Activated CD8-positive, alpha-beta memory T cell treated with anti-CD3 and anti-CD28 coated beads, Interleukin-2, amount 50 U/mL, for 24 hours (primary cell): Measurements from ENCODE around the gene TM4SF1.
"Not testable (repeated sequence)": the region's sequence is repeated elsewhere in the genome, so short reads cannot be mapped to it uniquely, and the experiment has no call there.

Source experiments
- DNase-seq: peaks from one replicate; pipeline ENCODE4 v3.0.0-alpha.2; 2020; ENCODE audit errors: extremely low read depth

Gene TM4SF1

GRCh38 chr3:149343951-149344350 is 33.5 kb downstream of the TM4SF1 start:
- no peak for DNase-seq

- no peak for DNase-seq
Measured at GRCh38 chr3:149342413-149343380, 34.8 kb downstream of the TM4SF1 start.

- no peak for DNase-seq
Measured at GRCh38 chr3:149340310-149340933, 37.0 kb downstream of the TM4SF1 start.

GRCh38 chr3:149339931-149340309 is 37.5 kb downstream of the TM4SF1 start:
- no peak for DNase-seq

- not testable (repeated sequence) for DNase-seq
Measured at GRCh38 chr3:149337486-149337885, 40.0 kb downstream of the TM4SF1 start.

GRCh38 chr3:149336925-149337324 is 40.5 kb downstream of the TM4SF1 start:
- no peak for DNase-seq

GRCh38 chr3:149333176-149333859 is 44.1 kb downstream of the TM4SF1 start, which contains the start of gene TM4SF18:
TM4SF18 (minus strand) TSS chr3:149333636; CDS start chr3:149333382, 254 bp downstream.
- no peak for DNase-seq

- no peak for DNase-seq
Measured at GRCh38 chr3:149332771-149333170, 44.7 kb downstream of the TM4SF1 start.

GRCh38 chr3:149332227-149332765 is 45.2 kb downstream of the TM4SF1 start:
- DNase-seq: no peak

- DNase-seq: no peak
Measured at GRCh38 chr3:149331396-149331795, 46.1 kb downstream of the TM4SF1 start.

GRCh38 chr3:149330609-149331331 is 46.7 kb downstream of the TM4SF1 start:
- no peak for DNase-seq

- no peak for DNase-seq
Measured at GRCh38 chr3:149327156-149327555, 50.3 kb downstream of the TM4SF1 start.

- DNase-seq: no peak
Measured at GRCh38 chr3:149325581-149325980, 51.9 kb downstream of the TM4SF1 start.

GRCh38 chr3:149324332-149324731 is 53.1 kb downstream of the TM4SF1 start:
- no peak for DNase-seq

GRCh38 chr3:149321640-149322039 is 55.8 kb downstream of the TM4SF1 start:
- DNase-seq: no peak

GRCh38 chr3:149321136-149321535 is 56.3 kb downstream of the TM4SF1 start:
- no peak for DNase-seq

- no peak for DNase-seq
Measured at GRCh38 chr3:149319750-149320149, 57.7 kb downstream of the TM4SF1 start.
